Caco-2 (cell line): ENCODE measurements around the gene EPOP. TPM values are rescaled to one million over a fixed set of nuclear protein-coding genes. Genes with fewer than 3 reads are reported as not detected.

Source experiments
- BruUV-seq: library from RNA; stranded (reverse); fragments of 400-500 nt; replicated peaks from 2 replicates; lab custom pipeline; 2021; lab: Mats Ljungman, UMichigan
- CTCF ChIA-PET: fragments of 300-600 bp; sonication (Branson Sonifier 250); formaldehyde crosslinking; loops from one replicate; lab custom pipeline; 2022; ENCODE audit warnings: antibody characterized with exemption; lab: Charles Lee
- POLR2A ChIA-PET: fragments of 300-600 bp; sonication (Branson Sonifier 250); formaldehyde crosslinking; loops from one replicate; lab custom pipeline; 2022; ENCODE audit warnings: antibody characterized with exemption; lab: Charles Lee
- DNase-seq, 2 experiments: peaks; one replicate each; pipeline versions ENCODE4 v3.0.0 to v3.0.0-alpha.2; 2020 to 2022
- H3K27me3 ChIP-seq: replicated peaks from 2 replicates; pipeline ENCODE4 v1.6.0; 2011; ENCODE audit warnings: low read length; ENCODE audit not compliant: control insufficient read depth, insufficient read depth
- H3K36me3 ChIP-seq: 2 replicates; pipeline ENCODE4 v1.5.1; 2011; ENCODE audit warnings: low read length; ENCODE audit not compliant: control insufficient read depth, insufficient read depth
- H3K4me1 ChIP-seq: fragments of 250-450 bp; sonication (Bioruptor Pico); 2 replicates; pipeline ENCODE4 v1.5.1; 2020; ENCODE audit warnings: mild to moderate bottlenecking
- H3K4me3 ChIP-seq: 2 replicates; pipeline ENCODE4 v1.5.1; 2011; ENCODE audit warnings: low read depth, mild to moderate bottlenecking, control low read depth, low read length
- H3K9me3 ChIP-seq: fragments of 250-450 bp; sonication (Bioruptor Pico); 2 replicates; pipeline ENCODE4 v1.5.1; 2020; ENCODE audit warnings: mild to moderate bottlenecking, moderate library complexity
- H3K27ac Mint-ChIP-seq: one replicate; pipeline ENCODE4 v1.8.0; 2022; ENCODE audit warnings: mixed read lengths; ENCODE audit not compliant: unreplicated experiment
- H3K27me3 Mint-ChIP-seq: one replicate; pipeline ENCODE4 v1.8.0; 2022; ENCODE audit warnings: mixed read lengths; ENCODE audit not compliant: insufficient read depth, unreplicated experiment
- H3K36me3 Mint-ChIP-seq: one replicate; pipeline ENCODE4 v1.8.0; 2022; ENCODE audit warnings: mild to moderate bottlenecking, mixed read lengths; ENCODE audit not compliant: insufficient read depth, unreplicated experiment
- H3K4me1 Mint-ChIP-seq: one replicate; pipeline ENCODE4 v1.8.0; 2022; ENCODE audit warnings: low read depth, mixed read lengths; ENCODE audit not compliant: unreplicated experiment
- H3K4me3 Mint-ChIP-seq: one replicate; pipeline ENCODE4 v1.8.0; 2022; ENCODE audit warnings: mild to moderate bottlenecking, moderate library complexity, mixed read lengths; ENCODE audit not compliant: unreplicated experiment
- H3K9me3 Mint-ChIP-seq: one replicate; pipeline ENCODE4 v1.8.0; 2022; ENCODE audit warnings: mixed read lengths; ENCODE audit not compliant: unreplicated experiment
- CTCF ChIP-seq, 2 experiments: fragments of 200-600 bp in 1 of 2; IDR thresholded peaks; 1 replicate in 1 of 2; 2 replicates in 1 of 2; pipeline versions ENCODE4 v1.5.1 to v1.8.0; 2011 to 2022; ENCODE audit warnings: antibody characterized with exemption in 1 of 2, control low read depth in 1 of 2, inconsistent platforms in 1 of 2, low read depth in 1 of 2, low read length in 1 of 2, mild to moderate bottlenecking in 1 of 2, moderate library complexity in 1 of 2; ENCODE audit not compliant: insufficient read depth in 1 of 2, severe bottlenecking in 1 of 2, unreplicated experiment in 1 of 2
- intact Hi-C: fragments of 100-400 bp; cut with micrococcal nuclease; formaldehyde crosslinking; loops from one replicate; pipeline ENCODE4 v1.10.0; 2022; ENCODE audit not compliant: unreplicated experiment
- total RNA-seq: library from RNA; stranded (reverse); gene quantifications from 2 replicates; pipeline ENCODE4 v1.2.3, GENCODE V29; 2022

Gene EPOP
- total RNA-seq, 1 experiment from 2014 or later: 17.1 TPM

- Mint-ChIP-seq H3K27ac (no peak overlapping the region), H3K4me1 (no peaks in the 10 kb centered on the region), H3K27me3 (no peaks in the 10 kb centered on the region), H3K9me3 (no peaks in the 10 kb centered on the region), H3K36me3 (no peaks in the 10 kb centered on the region), H3K4me3 (no peak overlapping the region)
- no peak overlapping the region for H3K4me3 ChIP-seq
- ChIA-PET POLR2A (interaction anchor here (0.6 kb wide), 1 partner anchor 121 kb away, joined by 6 read pairs; no protein-coding TSS in a partner anchor), CTCF (interaction anchor here (1.8 kb wide), 1 partner anchor 127 kb away, joined by 4 read pairs; no protein-coding TSS in a partner anchor)
- H3K36me3 ChIP-seq: no peaks in the 10 kb centered on the region
- DNase-seq: no peak
- intact Hi-C loops: no loop called here
- no peak for TF ChIP-seq CTCF (IDR thresholded peaks at IDR 0.05; ENCODE audit: insufficient read depth in 1 of 2, low read depth in 1 of 2, low read length in 1 of 2, severe bottlenecking in 1 of 2, unreplicated experiment in 1 of 2)
- no TSS peak for BruUV-seq
- no peaks in the 10 kb centered on the region for H3K27me3 ChIP-seq
- H3K9me3 ChIP-seq: no peaks in the 10 kb centered on the region
- no peaks in the 10 kb centered on the region for H3K4me1 ChIP-seq
Observed at GRCh38 chr17:38685491-38685890, 10.7 kb upstream of the EPOP start.

GRCh38 chr17:38681096-38681495, 6.3 kb upstream of the EPOP start:
- intact Hi-C loops: no loop called here
- H3K9me3 Mint-ChIP-seq: no peaks in the 10 kb centered on the region
- Histone ChIP-seq H3K27me3 (no peaks in the 10 kb centered on the region), H3K4me3 (no peak overlapping the region), H3K36me3 (no peaks in the 10 kb centered on the region), H3K9me3 (no peaks in the 10 kb centered on the region), H3K4me1 (peaks cover 15% of the 10 kb centered on the region)
- no peak for TF ChIP-seq CTCF (IDR thresholded peaks at IDR 0.05; ENCODE audit: insufficient read depth in 1 of 2, low read depth in 1 of 2, low read length in 1 of 2, severe bottlenecking in 1 of 2, unreplicated experiment in 1 of 2)
- no peak overlapping the region for H3K4me3 Mint-ChIP-seq
- no TSS peak for BruUV-seq
- ChIA-PET CTCF (interaction anchor here (1.0 kb wide), 1 partner anchor 54 kb away, joined by 5 read pairs; no protein-coding TSS in a partner anchor), POLR2A (no interaction called here)
- H3K36me3 Mint-ChIP-seq: peaks cover 11% of the 10 kb centered on the region
- DNase-seq: no peak
- H3K27me3 Mint-ChIP-seq: no peaks in the 10 kb centered on the region
- no peak overlapping the region for H3K27ac Mint-ChIP-seq
- peaks cover 10% of the 10 kb centered on the region for H3K4me1 Mint-ChIP-seq

- Histone ChIP-seq H3K4me3 (no peak overlapping the region), H3K9me3 (no peaks in the 10 kb centered on the region), H3K27me3 (no peaks in the 10 kb centered on the region), H3K4me1 (peaks cover 29% of the 10 kb centered on the region), H3K36me3 (no peaks in the 10 kb centered on the region)
- Mint-ChIP-seq H3K36me3 (peaks cover 11% of the 10 kb centered on the region), H3K4me1 (peaks cover 17% of the 10 kb centered on the region), H3K4me3 (no peak overlapping the region), H3K27me3 (no peaks in the 10 kb centered on the region), H3K27ac (peak overlapping the region; percentile 98), H3K9me3 (no peaks in the 10 kb centered on the region)
- POLR2A ChIA-PET: interaction anchor here (0.7 kb wide), 1 partner anchor 28 kb away, joined by 4 read pairs; no protein-coding TSS in a partner anchor
- intact Hi-C loops: loop anchor here (1.0 kb wide), 3 partner anchors 26 to 57 kb away; partner anchors contain the start of gene CISD3
- CTCF ChIA-PET: interaction anchor here (1.5 to 2.8 kb wide), 4 partner anchors 12 to 57 kb away, joined by 4 to 19 read pairs (median 6); no protein-coding TSS in a partner anchor
- no peak for DNase-seq
- no peak for TF ChIP-seq CTCF (IDR thresholded peaks at IDR 0.05; ENCODE audit: insufficient read depth in 1 of 2, low read depth in 1 of 2, low read length in 1 of 2, severe bottlenecking in 1 of 2, unreplicated experiment in 1 of 2)
- BruUV-seq: no TSS peak
Observed at GRCh38 chr17:38677819-38678218, 3.1 kb upstream of the EPOP start.
